ENCODE results near the gene PXT1. TPM values are rescaled to one million over a fixed set of nuclear protein-coding genes. Genes with fewer than 3 reads are reported as not detected.

Gene PXT1
- polyA plus RNA-seq, 3 donors, result 0.13 to 0.31 (median 0.24) TPM

- intact Hi-C loops (cut with micrococcal nuclease), result no loop called here
Observed at GRCh38 chr6:36463676-36464075, 21.0 kb upstream of the PXT1 start.

DNA sequence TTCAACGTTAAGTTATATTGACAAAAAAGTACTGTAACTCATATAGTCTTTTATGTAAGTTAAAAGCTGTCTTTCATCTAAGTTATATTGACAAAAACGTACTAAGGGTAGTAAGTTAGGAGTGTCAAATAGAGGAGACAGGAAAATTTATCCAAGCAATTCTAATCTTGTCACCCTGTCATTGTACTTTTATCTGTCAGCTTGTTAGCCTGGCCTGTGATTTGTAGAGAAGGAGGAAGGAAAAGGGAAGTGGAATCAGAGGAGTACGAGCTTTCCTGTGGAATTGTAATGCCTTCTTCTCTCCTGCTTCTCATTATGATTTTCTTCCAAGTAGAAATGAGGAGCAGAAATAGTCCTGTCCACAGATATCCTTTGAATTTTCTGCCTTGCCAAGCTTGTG lies 19.0 kb upstream of the PXT1 start:
- H3K4me2 ChIP-seq (replicated peaks; ENCODE audit: extremely low read depth, low read length, poor library complexity, severe bottlenecking), result no peak overlapping the region

More at GRCh38 chr6:36463676-36464075, 21.0 kb upstream of the PXT1 start:
- Mint-ChIP-seq H3K9me3 (no peaks in the 10 kb centered on the region), H3K36me3 (peaks cover 10 to 22% of the 10 kb centered on the region in 2 donors), H3K27ac (peak overlapping the region in 1 of 7 donors; percentile 70), H3K4me3 (no peak overlapping the region), H3K27me3 (ENCODE audit: low read depth in 3 of 3) (no peaks in the 10 kb centered on the region), H3K4me1 (peaks cover 28% of the 10 kb centered on the region)
- Histone ChIP-seq H3K4me1 (ENCODE audit: control insufficient read depth in 1 of 2, insufficient read depth in 2 of 2, low read length in 2 of 2) (peaks cover 10 to 11% of the 10 kb centered on the region in 2 donors), H3K9me3 (replicated peaks in 1 of 2; ENCODE audit: control insufficient read depth in 1 of 2, insufficient read depth in 1 of 2, low read length in 2 of 2) (no peaks in the 10 kb centered on the region), H3K79me2 (ENCODE audit: insufficient read depth, low read length) (peaks cover 100% of the 10 kb centered on the region), H4K20me1 (ENCODE audit: insufficient read depth, low read length) (peaks cover 100% of the 10 kb centered on the region), H3K9ac (ENCODE audit: insufficient read depth, low read length, poor library complexity, severe bottlenecking) (no peak overlapping the region), H3K4me3 (replicated peaks in 1 of 3; ENCODE audit: low read depth in 2 of 3, low read length in 3 of 3) (no peak overlapping the region), H3K27me3 (ENCODE audit: control insufficient read depth in 2 of 2, insufficient read depth in 2 of 2, low read length in 2 of 2) (no peaks in the 10 kb centered on the region), H3K27ac (ENCODE audit: low read depth in 1 of 2, low read length in 2 of 2) (no peak overlapping the region), H2AFZ (ENCODE audit: insufficient read depth, low read depth, low read length, poor library complexity, severe bottlenecking) (no peak overlapping the region), H3K4me2 (replicated peaks; ENCODE audit: extremely low read depth, low read length, poor library complexity, severe bottlenecking) (no peak overlapping the region), H3K36me3 (replicated peaks in 1 of 2; ENCODE audit: control insufficient read depth in 1 of 2, insufficient read depth in 2 of 2, low read length in 2 of 2) (peaks cover 3 to 16% of the 10 kb centered on the region in 2 donors)
- no CpG with 5 or more reads among the region's 1 CpG for WGBS (ENCODE audit: insufficient coverage)
- TF ChIP-seq, protein P1, sequence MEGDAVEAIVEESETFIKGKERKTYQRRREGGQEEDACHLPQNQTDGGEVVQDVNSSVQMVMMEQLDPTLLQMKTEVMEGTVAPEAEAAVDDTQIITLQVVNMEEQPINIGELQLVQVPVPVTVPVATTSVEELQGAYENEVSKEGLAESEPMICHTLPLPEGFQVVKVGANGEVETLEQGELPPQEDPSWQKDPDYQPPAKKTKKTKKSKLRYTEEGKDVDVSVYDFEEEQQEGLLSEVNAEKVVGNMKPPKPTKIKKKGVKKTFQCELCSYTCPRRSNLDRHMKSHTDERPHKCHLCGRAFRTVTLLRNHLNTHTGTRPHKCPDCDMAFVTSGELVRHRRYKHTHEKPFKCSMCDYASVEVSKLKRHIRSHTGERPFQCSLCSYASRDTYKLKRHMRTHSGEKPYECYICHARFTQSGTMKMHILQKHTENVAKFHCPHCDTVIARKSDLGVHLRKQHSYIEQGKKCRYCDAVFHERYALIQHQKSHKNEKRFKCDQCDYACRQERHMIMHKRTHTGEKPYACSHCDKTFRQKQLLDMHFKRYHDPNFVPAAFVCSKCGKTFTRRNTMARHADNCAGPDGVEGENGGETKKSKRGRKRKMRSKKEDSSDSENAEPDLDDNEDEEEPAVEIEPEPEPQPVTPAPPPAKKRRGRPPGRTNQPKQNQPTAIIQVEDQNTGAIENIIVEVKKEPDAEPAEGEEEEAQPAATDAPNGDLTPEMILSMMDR (IDR thresholded peaks at IDR 0.05), result no peak
- DNase-seq, result no peak

More for the DNA sequence above, 19.0 kb upstream of the PXT1 start:
- H3K36me3 ChIP-seq (replicated peaks in 1 of 2; ENCODE audit: control insufficient read depth in 1 of 2, insufficient read depth in 2 of 2, low read length in 2 of 2), result peaks cover 3 to 21% of the 10 kb centered on the region in 2 donors
- peaks cover 29% of the 10 kb centered on the region for H3K4me1 Mint-ChIP-seq
- H3K27ac Mint-ChIP-seq, result peak overlapping the region in 1 of 7 donors; percentile 18
- H3K27ac ChIP-seq (ENCODE audit: low read depth in 1 of 2, low read length in 2 of 2), result peak overlapping the region in 1 of 2 donors; percentile 11
- H3K4me3 Mint-ChIP-seq, result no peak overlapping the region
- peaks cover 7 to 11% of the 10 kb centered on the region in 2 donors for H3K4me1 ChIP-seq (ENCODE audit: control insufficient read depth in 1 of 2, insufficient read depth in 2 of 2, low read length in 2 of 2)
- WGBS (ENCODE audit: insufficient coverage), result no CpG with 5 or more reads among the region's 3 CpGs
- H3K4me3 ChIP-seq (replicated peaks in 1 of 3; ENCODE audit: low read depth in 2 of 3, low read length in 3 of 3), result no peak overlapping the region
- DNase-seq, result peak in 1 of 3 donors; percentile 10
- H3K9me3 Mint-ChIP-seq, result no peaks in the 10 kb centered on the region
- H3K36me3 Mint-ChIP-seq, result peaks cover 16 to 26% of the 10 kb centered on the region in 2 donors
- no peaks in the 10 kb centered on the region for H3K27me3 Mint-ChIP-seq (ENCODE audit: low read depth in 3 of 3)
- peaks cover 99% of the 10 kb centered on the region for H3K79me2 ChIP-seq (ENCODE audit: insufficient read depth, low read length)
- TF ChIP-seq, protein P1 (IDR thresholded peaks at IDR 0.05), result no peak
- H4K20me1 ChIP-seq (ENCODE audit: insufficient read depth, low read length), result peaks cover 97% of the 10 kb centered on the region
- no peak overlapping the region for H2AFZ ChIP-seq (ENCODE audit: insufficient read depth, low read depth, low read length, poor library complexity, severe bottlenecking)
- H3K9me3 ChIP-seq (replicated peaks in 1 of 2; ENCODE audit: control insufficient read depth in 1 of 2, insufficient read depth in 1 of 2, low read length in 2 of 2), result no peaks in the 10 kb centered on the region
- H3K9ac ChIP-seq (ENCODE audit: insufficient read depth, low read length, poor library complexity, severe bottlenecking), result no peak overlapping the region
- intact Hi-C loops (cut with micrococcal nuclease), result no loop called here
- no peaks in the 10 kb centered on the region for H3K27me3 ChIP-seq (ENCODE audit: control insufficient read depth in 2 of 2, insufficient read depth in 2 of 2, low read length in 2 of 2)
